Astrocyte (in vitro differentiated cells and primary cell): Measurements from ENCODE around the gene SPPL2B. TPM values are rescaled to one million over a fixed set of nuclear protein-coding genes. Genes with fewer than 3 reads are reported as not detected.
A peak's percentile ranks its signal among the peaks of the same experiment; 100 is the strongest.

Experiments used
- DNase-seq: peaks from one replicate; pipeline ENCODE4 v3.0.0-alpha.2; 2010; ENCODE audit warnings: low read depth
- FAIRE-seq: peaks from 2 replicates; lab custom pipeline; 2011; peaks lifted over from hg19 to GRCh38; lab: Jason Lieb, UNC
- H2AFZ ChIP-seq: 2 replicates; pipeline ENCODE4 v1.6.0; 2012; ENCODE audit warnings: low read depth, low read length, inconsistent platforms
- H3K27ac ChIP-seq: 2 replicates; pipeline ENCODE4 v1.5.1; 2011; ENCODE audit warnings: low read depth, low read length, inconsistent platforms
- H3K27me3 ChIP-seq: 2 replicates; pipeline ENCODE4 v1.6.0; 2011; ENCODE audit warnings: low read length, inconsistent platforms; ENCODE audit not compliant: insufficient read depth
- H3K36me3 ChIP-seq: 2 replicates; pipeline ENCODE4 v1.5.1; 2011; ENCODE audit warnings: low read length, inconsistent platforms; ENCODE audit not compliant: insufficient read depth
- H3K4me1 ChIP-seq: 2 replicates; pipeline ENCODE4 v1.5.1; 2011; ENCODE audit warnings: low read length, inconsistent platforms; ENCODE audit not compliant: insufficient read depth
- H3K4me2 ChIP-seq: 2 replicates; pipeline ENCODE4 v1.6.0; 2012; ENCODE audit warnings: low read length, inconsistent platforms
- H3K4me3 ChIP-seq: 2 replicates; pipeline ENCODE4 v1.5.1; 2011; ENCODE audit warnings: low read depth, mild to moderate bottlenecking, low read length, inconsistent platforms; ENCODE audit not compliant: insufficient read depth
- H3K79me2 ChIP-seq: 2 replicates; pipeline ENCODE4 v1.6.0; 2012; ENCODE audit warnings: mild to moderate bottlenecking, low read length, inconsistent platforms; ENCODE audit not compliant: insufficient read depth
- H3K9ac ChIP-seq: 2 replicates; pipeline ENCODE4 v1.6.0; 2012; ENCODE audit warnings: mild to moderate bottlenecking, low read length, inconsistent platforms
- H3K9me3 ChIP-seq: 2 replicates; pipeline ENCODE4 v1.5.1; 2012; ENCODE audit warnings: low read depth, mild to moderate bottlenecking, low read length, inconsistent platforms; ENCODE audit not compliant: insufficient read depth
- H4K20me1 ChIP-seq: 2 replicates; pipeline ENCODE4 v1.6.0; 2012; ENCODE audit warnings: low read length, inconsistent platforms; ENCODE audit not compliant: insufficient read depth
- H3K27ac Mint-ChIP-seq: one replicate; pipeline ENCODE4 v1.8.0; 2021; ENCODE audit warnings: mild to moderate bottlenecking, mixed read lengths; ENCODE audit not compliant: unreplicated experiment
- H3K27me3 Mint-ChIP-seq: one replicate; pipeline ENCODE4 v1.8.0; 2021; ENCODE audit warnings: low read depth, mixed read lengths; ENCODE audit not compliant: unreplicated experiment
- H3K36me3 Mint-ChIP-seq: one replicate; pipeline ENCODE4 v1.8.0; 2021; ENCODE audit warnings: low read depth, mixed read lengths; ENCODE audit not compliant: unreplicated experiment
- H3K4me1 Mint-ChIP-seq: one replicate; pipeline ENCODE4 v1.8.0; 2021; ENCODE audit warnings: low read depth, mixed read lengths; ENCODE audit not compliant: unreplicated experiment
- H3K4me3 Mint-ChIP-seq: one replicate; pipeline ENCODE4 v1.8.0; 2021; ENCODE audit warnings: mild to moderate bottlenecking, moderate library complexity, mixed read lengths; ENCODE audit not compliant: unreplicated experiment
- H3K9me3 Mint-ChIP-seq: one replicate; pipeline ENCODE4 v1.8.0; 2021; ENCODE audit warnings: mild to moderate bottlenecking, mixed read lengths; ENCODE audit not compliant: unreplicated experiment
- EZH2 ChIP-seq: IDR thresholded peaks from 2 replicates; pipeline ENCODE4 v1.6.1; 2012; ENCODE audit warnings: mild to moderate bottlenecking, low read length, inconsistent platforms; ENCODE audit not compliant: insufficient read depth
- total RNA-seq: library from RNA; stranded (reverse); gene quantifications from 2 replicates; pipeline ENCODE4 v1.2.1, GENCODE V29; 2021
- TF ChIP-seq, protein P1 (sequence below): IDR thresholded peaks from 2 replicates; pipeline ENCODE4 v1.5.1; 2011; ENCODE audit warnings: low read depth, mild to moderate bottlenecking, inconsistent platforms, low read length, moderate library complexity; ENCODE audit not compliant: insufficient read depth

Gene SPPL2B
- total RNA-seq, 1 donor from 2014 or later, result 55.4 TPM

DNA sequence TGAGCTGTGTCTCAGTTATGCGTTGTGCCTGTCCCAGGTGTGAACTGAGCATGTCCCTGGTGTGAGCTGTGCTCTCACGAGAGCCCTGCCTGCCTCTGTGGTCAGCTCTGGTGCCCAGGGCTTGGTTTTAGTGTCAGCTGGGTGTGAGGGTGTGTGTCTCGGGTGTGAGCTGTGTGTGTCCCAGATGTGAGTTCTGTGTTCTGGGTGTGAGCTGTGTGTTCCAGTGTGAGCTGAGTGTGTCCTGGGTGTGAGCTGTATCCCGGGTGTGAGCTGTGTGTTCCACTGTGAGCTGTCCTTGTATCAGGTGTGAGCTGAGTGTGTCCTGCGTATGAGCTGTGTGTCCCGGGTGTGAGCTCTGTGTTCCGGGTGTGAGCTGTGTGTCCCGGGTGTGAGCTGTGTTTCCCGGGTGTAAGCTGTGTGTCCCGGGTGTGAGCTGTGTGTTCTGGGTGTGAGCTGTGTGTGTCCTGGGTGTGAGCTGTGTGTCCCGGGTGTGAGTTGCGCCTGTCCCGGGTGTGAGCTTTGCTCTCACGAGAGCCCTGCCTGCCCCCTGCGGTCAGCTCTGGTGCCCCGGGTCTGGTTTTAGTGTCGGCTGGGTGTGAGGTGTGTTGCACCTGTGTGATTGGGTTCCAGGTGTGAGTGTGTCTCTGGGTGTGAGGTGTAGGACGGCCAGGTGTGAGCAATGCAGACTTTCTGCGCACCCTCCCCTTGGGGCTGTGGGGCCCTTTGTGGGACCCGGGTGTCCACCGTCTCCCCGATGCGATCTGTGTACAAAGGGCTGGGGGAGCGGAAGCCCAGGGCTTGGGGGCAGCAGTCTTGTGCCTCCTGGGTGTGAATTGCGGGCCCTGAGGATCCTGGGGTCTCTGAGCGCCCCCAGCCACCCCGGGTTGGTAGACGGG, 39.4 kb upstream of the SPPL2B start:
- no peaks in the 10 kb centered on the region for H3K9me3 Mint-ChIP-seq
- no peak overlapping the region for H3K4me3 ChIP-seq
- H3K4me1 ChIP-seq, result peaks cover 8% of the 10 kb centered on the region
- H3K27ac Mint-ChIP-seq, result no peak overlapping the region
- H3K27me3 Mint-ChIP-seq, result peaks cover 57% of the 10 kb centered on the region
- H3K9ac ChIP-seq, result no peak overlapping the region
- H3K27me3 ChIP-seq, result peaks cover 45% of the 10 kb centered on the region
- FAIRE-seq, result no peak
- H3K4me2 ChIP-seq, result peak overlapping the region; percentile 67
- H3K36me3 Mint-ChIP-seq, result peaks cover 4% of the 10 kb centered on the region
- no peaks in the 10 kb centered on the region for H3K36me3 ChIP-seq
- H3K9me3 ChIP-seq, result no peaks in the 10 kb centered on the region
- no peak overlapping the region for H3K27ac ChIP-seq
- peak overlapping the region; percentile 66 for H3K4me3 Mint-ChIP-seq
- TF ChIP-seq EZH2, result no peak
- TF ChIP-seq, protein P1, sequence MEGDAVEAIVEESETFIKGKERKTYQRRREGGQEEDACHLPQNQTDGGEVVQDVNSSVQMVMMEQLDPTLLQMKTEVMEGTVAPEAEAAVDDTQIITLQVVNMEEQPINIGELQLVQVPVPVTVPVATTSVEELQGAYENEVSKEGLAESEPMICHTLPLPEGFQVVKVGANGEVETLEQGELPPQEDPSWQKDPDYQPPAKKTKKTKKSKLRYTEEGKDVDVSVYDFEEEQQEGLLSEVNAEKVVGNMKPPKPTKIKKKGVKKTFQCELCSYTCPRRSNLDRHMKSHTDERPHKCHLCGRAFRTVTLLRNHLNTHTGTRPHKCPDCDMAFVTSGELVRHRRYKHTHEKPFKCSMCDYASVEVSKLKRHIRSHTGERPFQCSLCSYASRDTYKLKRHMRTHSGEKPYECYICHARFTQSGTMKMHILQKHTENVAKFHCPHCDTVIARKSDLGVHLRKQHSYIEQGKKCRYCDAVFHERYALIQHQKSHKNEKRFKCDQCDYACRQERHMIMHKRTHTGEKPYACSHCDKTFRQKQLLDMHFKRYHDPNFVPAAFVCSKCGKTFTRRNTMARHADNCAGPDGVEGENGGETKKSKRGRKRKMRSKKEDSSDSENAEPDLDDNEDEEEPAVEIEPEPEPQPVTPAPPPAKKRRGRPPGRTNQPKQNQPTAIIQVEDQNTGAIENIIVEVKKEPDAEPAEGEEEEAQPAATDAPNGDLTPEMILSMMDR, result no peak
- no peaks in the 10 kb centered on the region for H3K79me2 ChIP-seq
- no peak for DNase-seq
- peaks cover 49% of the 10 kb centered on the region for H4K20me1 ChIP-seq
- H2AFZ ChIP-seq, result no peak overlapping the region
- no peaks in the 10 kb centered on the region for H3K4me1 Mint-ChIP-seq

DNA sequence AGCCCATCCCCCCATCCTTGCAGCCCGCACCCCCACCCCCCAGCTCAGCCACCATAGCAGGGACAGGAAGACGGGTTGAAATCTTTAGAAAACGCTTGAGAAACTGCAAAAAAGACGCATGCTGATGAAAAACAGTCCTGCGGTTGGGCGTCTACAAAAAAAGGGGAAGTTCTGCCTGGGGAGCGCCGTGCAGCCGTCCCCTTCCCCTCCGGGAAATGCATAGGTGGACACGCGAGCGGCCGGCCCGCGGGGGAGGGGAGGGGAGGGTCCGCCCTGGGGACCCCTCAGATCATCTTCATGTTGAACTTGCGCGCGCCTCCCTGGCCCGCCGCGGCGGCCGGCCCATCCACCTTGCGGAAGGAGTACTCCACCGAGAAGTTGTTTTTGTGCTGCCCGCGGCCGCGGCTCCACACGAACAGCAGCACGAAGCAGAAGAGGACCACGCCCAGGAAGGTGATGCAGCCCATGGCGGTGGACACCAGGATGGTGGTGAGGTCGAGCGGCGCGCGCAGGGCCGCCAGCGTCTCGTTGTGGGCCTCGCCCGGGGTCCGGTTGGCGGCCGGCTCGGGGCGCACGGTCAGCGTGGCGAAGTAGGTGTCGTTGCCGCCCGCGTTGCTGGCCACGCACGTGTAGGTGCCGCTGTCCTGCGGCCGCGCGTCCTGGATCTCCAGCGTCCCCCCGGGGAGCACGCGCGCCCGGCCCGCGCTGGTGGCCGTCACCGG, 38.6 kb upstream of the SPPL2B start:
- H3K9me3 Mint-ChIP-seq, result no peaks in the 10 kb centered on the region
- Histone ChIP-seq H3K9me3 (no peaks in the 10 kb centered on the region), H3K27me3 (peaks cover 50% of the 10 kb centered on the region), H3K4me2 (peak overlapping the region; percentile 67), H3K9ac (no peak overlapping the region), H3K4me3 (peak overlapping the region; percentile 10), H3K79me2 (no peaks in the 10 kb centered on the region), H2AFZ (peak overlapping the region; percentile 47), H3K4me1 (peaks cover 12% of the 10 kb centered on the region), H4K20me1 (peaks cover 49% of the 10 kb centered on the region), H3K36me3 (no peaks in the 10 kb centered on the region), H3K27ac (no peak overlapping the region)
- DNase-seq (no peak), FAIRE-seq (no peak)
- no peak overlapping the region for H3K4me3 Mint-ChIP-seq
- H3K36me3 Mint-ChIP-seq, result peaks cover 4% of the 10 kb centered on the region
- no peaks in the 10 kb centered on the region for H3K4me1 Mint-ChIP-seq
- no peak overlapping the region for H3K27ac Mint-ChIP-seq
- TF ChIP-seq EZH2, result peak; percentile 10
- TF ChIP-seq, protein P1, result no peak
- H3K27me3 Mint-ChIP-seq, result peaks cover 59% of the 10 kb centered on the region
